HG03097 (cell line): Measurements from ENCODE around the gene CADM2.
"Not testable (repeated sequence)": the region's sequence is repeated elsewhere in the genome, so short reads cannot be mapped to it uniquely, and the experiment has no call there.

Source experiments
- ATAC-seq: cut with Tn5 transposase; IDR thresholded peaks from one replicate; pipeline ENCODE4 v1.9.1; 2021; ENCODE audit not compliant: unreplicated experiment, low FRiP score

The CADM2 gene

DNA sequence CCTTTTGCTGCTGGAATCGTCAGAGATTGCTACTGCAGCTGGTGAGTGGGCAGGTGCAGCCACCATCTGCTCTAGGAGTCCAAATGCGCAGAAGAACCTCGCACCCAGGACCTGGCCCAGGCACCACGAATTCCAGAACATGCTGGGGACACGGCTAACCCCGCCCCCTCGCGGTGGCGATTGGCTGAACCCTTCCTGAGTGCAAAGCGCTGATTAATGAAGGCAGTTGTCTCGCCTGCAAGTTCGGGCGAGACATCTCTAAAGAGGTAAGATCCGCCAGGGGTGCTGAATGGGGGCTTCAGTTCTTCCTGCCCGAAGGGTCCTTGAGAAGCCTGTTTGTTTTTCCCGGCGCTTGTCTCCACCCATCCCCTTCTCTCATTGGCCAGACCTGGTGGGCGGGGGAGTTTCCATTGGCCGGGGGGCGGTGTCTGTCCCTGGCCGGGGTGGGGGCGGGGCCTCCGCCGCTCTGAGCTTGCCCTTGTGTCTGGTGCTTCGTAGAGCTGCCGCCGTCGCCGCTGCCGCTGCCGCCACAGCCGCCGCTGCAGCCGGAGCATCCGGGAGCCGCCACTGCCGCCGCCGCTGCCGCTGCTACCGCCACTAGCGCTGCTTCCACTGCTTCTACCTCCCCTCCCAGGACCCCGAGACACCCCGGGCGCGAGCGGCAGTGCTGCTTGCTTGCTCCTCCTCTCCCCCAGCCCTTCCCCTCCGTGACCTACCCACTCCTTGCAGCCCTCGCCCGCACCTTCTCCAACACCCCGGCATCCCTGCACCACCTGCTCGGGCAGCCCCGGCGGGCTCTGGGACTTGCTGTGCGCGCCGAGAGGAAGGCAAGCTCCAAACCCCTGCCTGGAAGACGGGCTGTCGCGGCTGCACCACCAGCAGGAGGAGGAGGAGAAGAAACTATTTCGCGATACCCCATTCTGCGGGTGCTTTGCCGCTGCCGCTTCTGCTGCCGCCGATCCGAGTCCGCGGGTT, at the start of gene CADM2:
CADM2 (plus strand) TSS at position 495 of the 975 bp plus-strand sequence.
- peak; percentile 92 for ATAC-seq

DNA sequence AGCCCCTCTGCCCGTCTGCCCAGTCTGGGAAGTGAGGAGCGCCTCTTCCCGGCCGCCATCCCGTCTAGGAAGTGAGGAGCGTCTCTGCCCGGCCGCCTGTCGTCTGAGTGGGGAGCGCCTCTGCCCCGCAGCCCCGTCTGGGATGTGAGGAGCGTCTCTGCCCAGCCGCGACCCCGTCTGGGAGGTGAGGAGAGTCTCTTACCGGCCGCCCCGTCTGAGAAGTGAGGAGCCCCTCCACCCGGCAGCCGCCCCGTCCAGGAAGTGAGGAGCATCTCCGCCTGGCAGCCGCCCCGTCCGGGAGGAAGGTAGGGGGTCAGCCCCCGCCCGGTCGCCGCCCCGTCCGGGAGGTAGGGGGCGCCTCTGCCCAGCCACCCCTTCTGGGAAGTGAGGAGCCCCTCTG, 40.2 kb upstream of the CADM2 start:
- not testable (repeated sequence) for ATAC-seq

DNA sequence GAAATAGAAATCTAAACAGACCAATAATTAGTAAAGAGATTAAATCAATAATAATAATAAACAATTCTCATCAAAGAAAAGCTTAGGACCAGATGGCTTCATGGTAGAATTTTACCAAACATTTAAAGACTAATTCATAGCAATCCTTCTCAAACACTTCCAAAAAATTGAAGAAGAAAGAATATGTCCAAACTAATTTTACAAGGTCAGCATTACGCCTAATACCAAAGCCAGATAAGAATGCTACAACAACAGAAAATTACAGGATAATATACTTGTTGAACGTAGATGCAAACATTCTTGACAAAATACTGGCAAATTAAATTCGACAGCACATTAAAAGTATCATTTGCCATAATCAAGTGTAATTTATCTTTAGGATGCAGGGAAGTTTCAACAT, 36.1 kb upstream of the CADM2 start:
- no peak for ATAC-seq

DNA sequence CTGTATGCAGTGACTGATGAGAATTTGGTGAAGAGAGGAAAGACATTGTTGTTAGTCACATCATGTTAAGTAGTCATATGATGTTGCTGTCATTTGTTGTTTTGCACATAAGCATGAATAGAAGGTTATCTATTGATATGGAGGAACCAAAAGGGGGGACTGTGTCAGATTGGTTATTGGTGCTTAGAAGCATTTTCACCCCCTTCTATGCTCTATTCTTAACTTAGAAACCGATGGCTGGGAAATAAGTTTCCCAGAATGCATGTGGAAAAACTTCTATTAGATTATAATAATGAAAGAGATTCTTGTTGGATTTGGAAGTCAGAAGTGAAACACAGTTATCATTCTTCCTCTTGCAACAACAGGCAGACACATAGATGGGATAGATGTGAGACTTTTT, 33.2 kb upstream of the CADM2 start:
- no peak for ATAC-seq

DNA sequence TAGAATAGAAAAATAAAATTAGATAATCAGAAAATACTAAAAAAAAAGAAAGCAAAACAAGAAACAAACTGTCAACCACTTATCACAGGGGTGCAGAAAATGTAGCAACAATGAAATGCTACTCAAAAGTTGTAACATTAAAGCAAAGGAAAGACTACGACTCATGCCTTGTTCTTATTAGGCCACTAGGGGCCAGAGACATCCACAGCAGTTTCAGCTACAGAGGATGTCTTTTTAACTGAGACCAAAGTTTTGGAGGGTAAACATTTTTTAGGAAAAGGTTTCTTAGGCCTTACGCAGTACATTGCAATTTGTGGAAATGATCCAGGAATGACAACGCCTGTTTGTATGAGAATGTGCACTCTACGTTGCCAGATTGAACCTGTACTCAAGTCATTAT, 15.4 kb upstream of the CADM2 start:
- no peak for ATAC-seq

DNA sequence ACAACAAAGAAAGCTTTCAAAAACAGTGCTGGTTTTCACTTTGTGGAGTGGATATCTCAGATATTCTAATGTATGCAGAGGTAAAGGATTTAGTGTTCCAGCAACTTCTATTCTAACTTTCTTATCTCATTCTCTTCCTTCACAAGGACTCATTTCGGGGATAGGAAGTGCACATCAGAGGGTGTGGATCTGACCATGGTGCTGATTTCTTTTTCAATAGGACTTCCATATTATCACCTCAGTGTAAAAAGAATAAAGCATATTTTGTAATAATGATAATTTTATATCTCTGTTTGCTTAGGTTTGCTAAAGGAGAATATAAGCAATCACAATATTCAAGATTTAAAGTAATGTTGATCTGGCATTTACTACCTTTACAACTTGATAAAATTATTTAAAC, 12.5 kb upstream of the CADM2 start:
- no peak for ATAC-seq

DNA sequence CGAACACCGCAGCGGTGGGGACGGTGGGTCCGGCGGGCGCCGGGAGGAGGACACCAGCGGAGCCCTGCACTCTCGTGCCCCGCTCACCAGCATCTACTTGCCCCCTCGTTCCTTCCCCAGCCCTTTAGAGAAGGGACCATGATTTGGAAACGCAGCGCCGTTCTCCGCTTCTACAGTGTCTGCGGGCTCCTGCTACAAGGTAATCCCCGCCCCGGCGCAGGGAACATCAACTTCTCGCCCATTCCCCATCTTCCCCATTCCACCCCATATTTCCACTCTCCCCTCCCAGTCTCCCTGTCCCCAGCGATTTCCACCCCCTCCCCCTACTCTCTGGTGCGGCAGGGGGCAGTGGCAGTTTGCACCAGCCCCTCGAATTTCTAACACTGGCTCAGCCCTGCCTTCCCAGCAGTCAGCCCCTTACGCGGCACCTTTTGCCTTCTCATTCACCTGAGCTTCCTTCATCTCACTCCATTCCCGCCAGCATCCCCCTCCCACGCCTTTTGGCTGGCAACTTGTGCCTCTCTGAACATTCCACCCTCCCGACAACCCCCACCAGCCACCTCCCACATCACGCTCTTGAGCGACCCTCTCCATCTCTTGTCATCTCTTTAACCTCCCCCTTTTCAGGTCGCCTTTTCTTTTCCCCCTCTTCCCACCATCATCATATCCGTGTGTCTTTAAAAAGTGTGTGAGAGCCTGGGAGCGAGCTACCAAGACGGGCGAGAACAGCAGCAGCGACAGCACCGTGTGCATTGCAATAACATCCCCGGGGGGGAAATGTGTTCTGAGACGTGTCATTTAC, 882 bp downstream of the CADM2 start:
- no peak for ATAC-seq

DNA sequence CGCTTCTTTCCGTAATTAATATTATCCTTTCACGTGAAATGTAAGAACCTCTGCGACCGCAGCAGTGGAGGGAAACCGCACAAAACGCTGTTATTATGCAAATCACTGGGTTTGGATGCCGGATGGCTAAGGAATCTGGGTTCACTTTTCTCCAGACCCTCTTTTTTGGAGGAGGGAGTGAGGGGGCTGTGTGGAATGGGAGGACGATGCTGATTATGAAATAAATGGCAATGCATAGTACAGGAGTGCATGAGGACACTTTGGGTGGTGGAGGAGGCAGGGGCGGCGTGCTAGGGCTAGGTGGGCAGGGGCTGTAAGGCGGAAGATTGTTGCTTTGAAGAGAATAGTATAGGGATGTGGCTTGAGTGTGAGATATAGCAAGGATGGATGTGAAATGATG, 1.8 kb downstream of the CADM2 start:
- no peak for ATAC-seq

DNA sequence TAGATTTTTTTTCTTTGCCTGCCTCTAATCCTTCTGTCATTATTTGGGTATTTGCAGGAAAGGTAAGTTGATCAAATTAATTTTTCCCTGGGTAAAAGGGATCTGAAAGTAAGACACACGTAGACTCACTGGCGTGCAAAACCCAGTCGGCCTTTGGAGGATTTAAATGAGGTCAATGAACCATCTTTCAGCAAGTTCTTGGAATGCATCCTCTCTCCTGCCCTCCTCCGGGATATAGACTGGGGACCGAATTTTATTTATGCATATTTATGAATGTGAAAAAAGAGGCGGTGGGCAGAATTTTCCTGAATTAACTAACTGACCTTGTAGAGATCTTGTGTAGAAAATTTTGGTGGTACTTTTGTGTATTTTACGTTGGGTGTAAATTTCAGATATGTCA, 2.2 kb downstream of the CADM2 start:
- ATAC-seq = no peak

DNA sequence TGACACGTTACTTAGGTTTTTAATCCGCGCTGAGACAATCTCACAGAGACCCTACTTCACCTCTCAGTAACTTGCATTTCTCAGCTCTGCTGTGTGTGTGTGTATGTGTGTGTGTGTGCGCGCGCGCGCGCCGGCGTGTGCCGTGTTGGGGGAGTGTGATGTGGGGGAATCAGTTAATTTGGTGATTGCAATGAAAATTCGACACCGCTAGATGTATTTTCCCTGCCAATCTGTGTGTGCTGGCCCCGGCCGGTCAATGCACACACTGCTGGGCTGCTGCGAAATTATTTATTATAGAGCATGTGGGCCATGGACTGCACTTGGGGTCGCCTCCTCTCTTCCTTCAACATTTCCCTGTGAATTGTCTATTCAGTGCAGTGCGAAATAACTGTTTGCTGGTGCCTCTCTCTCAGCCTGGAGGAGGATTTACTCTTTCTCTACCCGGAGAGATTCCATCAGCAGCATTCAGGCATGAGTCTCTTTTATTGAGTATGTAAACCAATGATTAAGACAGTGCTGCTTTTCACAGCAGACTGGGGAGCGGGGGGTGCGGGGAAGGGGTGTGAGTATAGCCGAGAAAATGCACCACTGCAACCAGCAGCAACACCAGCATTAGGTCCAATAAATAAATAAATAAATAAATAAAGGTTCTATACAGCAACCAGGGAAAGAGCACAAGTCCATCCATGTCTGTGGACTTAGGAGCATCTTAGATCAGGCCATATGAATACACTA, 2.9 kb downstream of the CADM2 start:
- no peak for ATAC-seq

DNA sequence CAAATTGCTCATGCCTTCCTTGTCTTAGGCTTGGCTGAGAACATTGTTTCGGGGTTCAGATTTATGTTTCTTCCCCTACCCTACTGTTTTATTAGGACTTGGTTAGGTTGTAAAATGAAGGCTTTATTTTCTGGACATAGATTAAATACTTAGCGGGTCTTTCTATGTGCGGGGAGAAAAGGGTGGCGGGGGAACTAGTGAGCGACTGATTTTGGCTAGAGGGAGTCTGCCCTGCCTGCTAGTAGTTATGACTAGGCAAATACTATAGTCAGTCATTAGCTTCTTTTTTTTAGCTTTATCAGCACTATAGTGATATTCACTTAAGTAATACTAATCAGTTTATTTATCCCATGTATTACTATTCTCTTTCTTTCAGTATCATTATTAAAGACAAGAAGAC, 3.6 kb downstream of the CADM2 start:
- no peak for ATAC-seq

DNA sequence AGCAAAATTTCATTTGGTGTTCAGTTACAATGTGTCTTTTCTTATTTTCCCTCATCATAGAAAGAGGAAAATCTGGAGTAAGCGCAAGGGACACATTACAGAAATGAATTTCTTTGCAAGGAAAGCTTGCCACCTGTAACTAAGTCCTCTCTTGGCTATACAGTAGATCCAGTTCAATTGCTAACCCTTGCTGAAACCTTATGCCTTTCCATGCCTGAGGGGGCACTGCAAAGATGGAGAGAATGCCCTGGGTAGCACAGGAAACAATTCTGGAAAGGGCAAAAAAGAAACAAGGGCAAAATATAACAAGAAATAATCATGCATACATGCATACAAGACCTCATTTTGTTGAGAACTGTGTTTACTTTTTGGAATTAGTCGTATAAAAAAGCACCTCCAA, 4.3 kb downstream of the CADM2 start:
- ATAC-seq = no peak

DNA sequence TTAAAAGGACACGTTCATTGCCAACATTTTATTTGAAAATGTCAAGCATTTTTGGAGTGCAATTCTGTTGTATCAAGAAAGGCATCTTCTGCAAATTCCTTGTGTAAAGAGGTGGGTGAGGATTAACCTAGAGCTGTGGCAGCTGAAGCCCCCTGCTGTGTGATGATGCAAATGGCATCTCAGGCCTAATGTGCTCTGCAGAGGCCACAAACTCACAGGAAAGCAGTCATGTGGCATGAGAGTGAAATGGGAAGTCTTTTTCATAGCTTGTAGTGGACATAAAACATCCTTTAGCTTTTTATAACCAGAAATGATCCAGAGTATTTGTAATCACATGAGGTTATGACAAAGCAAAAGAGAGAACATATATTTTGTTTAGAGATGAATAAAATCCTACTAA, 6.4 kb downstream of the CADM2 start:
- no peak for ATAC-seq

DNA sequence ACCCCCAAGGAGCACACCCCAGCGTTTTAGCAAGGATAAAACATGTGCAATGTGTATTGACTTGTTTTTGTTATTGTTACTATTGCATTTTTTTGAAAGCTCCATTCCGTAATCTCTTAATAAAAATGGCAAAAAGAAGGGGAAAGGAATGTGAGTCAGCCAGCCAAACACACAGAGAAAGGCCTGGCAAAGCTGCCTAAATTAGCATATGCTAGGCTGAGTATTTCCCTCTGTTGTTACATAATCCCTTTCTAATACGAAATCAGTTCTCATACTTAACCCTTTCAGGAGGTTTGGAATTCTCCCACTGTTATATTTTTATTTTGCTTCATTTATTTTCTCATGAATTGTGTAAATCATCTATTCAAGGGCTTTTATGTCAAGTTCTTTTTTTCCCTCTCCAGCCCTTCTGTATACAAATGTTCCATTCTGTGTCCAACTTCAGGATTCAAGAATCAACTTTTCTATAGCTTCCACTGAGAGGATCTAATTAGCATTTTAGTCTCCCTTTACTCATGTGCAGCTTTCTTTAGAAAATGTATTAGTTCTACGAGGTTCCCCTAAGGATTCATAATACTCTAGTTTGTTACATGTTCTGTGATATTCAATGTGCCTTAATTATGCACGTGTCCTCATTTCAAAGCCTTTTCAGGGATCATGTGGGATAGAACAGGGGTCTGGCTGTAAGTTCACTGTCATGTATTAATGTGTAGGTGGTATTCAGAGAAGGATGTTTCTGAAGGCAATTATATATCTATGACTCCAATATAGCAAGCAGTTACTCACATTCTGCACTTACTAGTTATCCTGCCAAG, 9.2 kb downstream of the CADM2 start:
- ATAC-seq = no peak

DNA sequence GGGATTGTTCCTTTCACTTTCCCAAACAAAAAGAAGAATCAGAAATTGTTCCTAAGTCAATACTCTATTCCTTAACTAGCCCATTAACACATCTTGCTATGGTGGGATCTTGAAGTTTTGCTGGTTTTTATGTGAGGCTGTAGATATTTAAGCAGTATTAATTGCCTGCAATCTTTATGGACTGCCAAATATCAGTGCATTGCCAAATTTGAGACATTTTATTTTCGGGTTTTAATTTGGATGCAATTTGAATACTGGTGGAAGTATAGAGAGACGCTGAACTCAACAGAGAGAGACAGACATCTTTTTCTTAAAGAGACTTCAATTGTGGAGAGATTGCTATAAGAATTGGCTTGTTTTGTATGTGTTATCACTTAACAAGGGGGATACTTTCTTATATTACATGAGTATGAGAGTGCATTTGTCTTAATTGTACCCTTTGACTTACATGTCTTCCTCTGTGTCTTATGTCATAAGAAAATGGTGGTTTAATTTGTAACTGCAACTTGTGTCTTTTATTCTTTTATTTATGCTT, 10.0 kb downstream of the CADM2 start:
- ATAC-seq = no peak

DNA sequence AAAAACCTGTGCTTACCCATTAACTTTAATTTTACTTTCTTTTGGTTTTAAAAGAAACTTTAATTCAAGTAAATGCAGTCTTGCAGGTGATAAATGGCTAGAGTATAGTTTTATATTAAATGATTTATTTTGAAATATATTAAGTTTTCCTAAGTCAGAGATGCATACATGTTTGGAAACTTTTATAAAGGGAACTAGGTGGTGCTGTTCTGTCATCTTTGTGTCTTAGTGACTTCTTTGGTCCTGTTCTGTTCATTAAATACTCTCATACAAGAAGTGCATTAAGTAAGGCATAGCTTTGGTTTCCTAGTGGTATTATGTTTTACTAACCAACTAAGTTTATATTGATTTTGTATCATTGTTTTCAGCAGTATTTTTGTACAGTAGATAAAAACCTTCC, 15.6 kb downstream of the CADM2 start:
- ATAC-seq = no peak

DNA sequence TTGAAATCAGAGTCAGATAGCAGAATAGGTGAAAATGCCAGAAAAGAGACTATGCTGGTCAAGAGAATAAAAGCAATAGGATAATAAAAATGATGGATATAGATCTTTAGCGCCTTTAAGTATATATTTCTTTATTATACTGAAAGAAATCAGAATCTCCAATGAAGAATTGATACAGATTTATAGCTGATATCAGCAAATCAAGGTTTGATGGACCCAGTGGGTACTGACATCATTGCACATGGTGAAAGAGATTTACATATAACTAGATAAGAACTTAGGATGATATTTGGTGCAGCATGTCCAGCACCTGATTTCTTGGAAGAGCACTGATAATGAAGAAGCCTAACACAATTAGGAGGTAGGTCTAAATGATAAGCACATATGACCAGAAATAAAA, 18.2 kb downstream of the CADM2 start:
- ATAC-seq = no peak

DNA sequence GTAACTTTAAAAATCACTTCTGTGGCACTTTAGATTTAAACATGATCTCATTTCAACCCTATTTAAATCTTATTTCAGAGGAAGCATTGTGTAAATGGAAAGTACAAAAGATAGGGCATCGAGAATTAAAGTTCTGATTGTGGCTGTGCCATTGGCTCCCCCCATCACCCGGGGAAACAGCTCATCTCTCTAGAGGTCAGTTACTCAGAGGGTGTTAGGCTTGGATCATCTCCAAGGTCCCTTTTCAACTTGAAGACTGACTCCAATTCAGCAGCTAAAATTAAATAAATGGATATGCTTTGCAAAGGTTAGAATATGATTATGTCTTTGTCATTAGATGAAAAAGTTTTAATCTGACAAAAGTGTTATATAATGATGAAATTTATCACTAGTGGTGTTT, 20.1 kb downstream of the CADM2 start:
- ATAC-seq = no peak

DNA sequence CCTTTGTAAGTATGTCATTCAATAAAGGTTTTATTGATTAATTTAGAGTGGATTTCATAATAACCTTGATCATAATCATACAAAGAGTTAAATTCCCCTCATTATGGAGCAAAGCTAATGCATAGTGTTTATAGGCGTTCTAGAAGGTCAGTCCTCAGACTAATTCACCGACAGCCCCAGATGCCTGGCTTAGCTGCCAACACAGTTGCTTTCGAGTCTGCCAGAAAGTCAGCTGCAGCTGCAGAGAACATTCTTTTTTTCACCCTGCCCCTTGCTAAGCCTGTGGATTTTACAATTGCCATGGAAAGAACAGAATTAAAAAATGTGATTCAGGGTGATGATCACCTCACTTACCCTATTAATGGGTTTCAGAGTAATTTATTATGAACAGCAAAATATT, 21.2 kb downstream of the CADM2 start:
- no peak for ATAC-seq

DNA sequence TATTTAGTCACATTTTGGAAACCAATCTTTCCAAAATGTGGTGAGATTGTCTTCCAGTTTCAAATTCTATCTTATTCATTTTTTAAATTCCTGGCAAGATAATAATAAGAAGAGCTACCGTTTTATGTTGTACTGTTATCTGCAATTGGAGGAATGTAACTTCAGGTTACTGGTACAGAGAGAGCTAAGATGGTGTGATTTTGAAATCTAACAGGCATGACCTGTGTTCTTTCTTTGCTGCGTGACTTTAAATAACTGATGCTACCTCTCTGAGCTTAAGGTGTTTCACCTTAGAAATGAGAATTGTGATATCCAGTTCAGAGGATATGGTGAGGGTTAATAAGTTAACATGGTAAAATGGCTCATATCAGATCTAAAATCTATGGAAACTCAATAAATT, 21.7 kb downstream of the CADM2 start:
- no peak for ATAC-seq
